Vagina (tissue), 2 donors: ENCODE results near the gene SLC6A3. TPM values are rescaled to one million over a fixed set of nuclear protein-coding genes. Genes with fewer than 3 reads are reported as not detected.

Source experiments
- DNase-seq, 2 donors: peaks; one replicate each; pipeline ENCODE4 v3.0.0-alpha.2; 2017; ENCODE audit errors: extremely low spot score in 2 of 2
- H3K27ac ChIP-seq: fragments of 200-600 bp; sonication (generic); one replicate; pipeline ENCODE4 v1.5.1; 2019
- H3K27me3 ChIP-seq: fragments of 200-600 bp; sonication (generic); one replicate; pipeline ENCODE4 v1.5.1; 2019
- H3K36me3 ChIP-seq, 2 donors: fragments of 200-600 bp; sonication (generic); one replicate each; pipeline ENCODE4 v1.5.1; 2017 to 2019
- H3K4me1 ChIP-seq: fragments of 200-600 bp; sonication (generic); one replicate; pipeline ENCODE4 v1.5.1; 2019
- H3K4me3 ChIP-seq, 2 donors: fragments of 200-600 bp; sonication (generic); 1 replicate in 1 of 2; 2 replicates in 1 of 2; pipeline ENCODE4 v1.5.1; 2016 to 2019
- H3K9me3 ChIP-seq: fragments of 200-600 bp; sonication (generic); one replicate; pipeline ENCODE4 v1.5.1; 2019
- POLR2A ChIP-seq, 2 donors: fragments of 450-650 bp; IDR thresholded peaks; one replicate each; pipeline ENCODE4 v1.6.1; 2017; ENCODE audit warnings: antibody characterized with exemption in 2 of 2, mild to moderate bottlenecking in 2 of 2, moderate library complexity in 2 of 2
- POLR2AphosphoS5 ChIP-seq, 2 donors: sonication (generic); formaldehyde crosslinking; IDR thresholded peaks; one replicate each; pipeline ENCODE4 v1.9.0; 2017; ENCODE audit warnings: antibody characterized with exemption in 2 of 2, mild to moderate bottlenecking in 2 of 2, low read depth in 1 of 2; ENCODE audit not compliant: insufficient read depth in 1 of 2
- intact Hi-C: fragments of 100-400 bp; cut with DNase I; formaldehyde crosslinking; loops from one replicate; pipeline ENCODE4 v1.15.1; 2023
- total RNA-seq: library from RNA; depleted of rRNA; stranded (reverse); fragments of >200 nt; gene quantifications from one replicate; pipeline ENCODE4 v1.2.3, GENCODE V29; 2016
- TF ChIP-seq, protein P1 (sequence below), 3 experiments: fragments of 450-650 bp in 2 of 3; fragments of 200-600 bp in 1 of 3; sonication (generic) in 1 of 3; IDR thresholded peaks; one replicate each; pipeline ENCODE4 v1.5.1; 2017 to 2019; ENCODE audit warnings: antibody characterized with exemption in 3 of 3, mild to moderate bottlenecking in 2 of 3, moderate library complexity in 2 of 3

Gene SLC6A3
- total RNA-seq, 1 donor from 2014 or later = 0.49 TPM

- no peak for DNase-seq
- peak within 1 kb of the TSS; percentile 81 for H3K27ac ChIP-seq
- TF ChIP-seq POLR2AphosphoS5 (IDR thresholded peaks at IDR 0.05; ENCODE audit: insufficient read depth in 1 of 2, low read depth in 1 of 2) (peak in 1 of 2 donors; percentile 55), POLR2A (IDR thresholded peaks at IDR 0.05) (peak in 1 of 2 donors; percentile 66)
- TF ChIP-seq, protein P1, sequence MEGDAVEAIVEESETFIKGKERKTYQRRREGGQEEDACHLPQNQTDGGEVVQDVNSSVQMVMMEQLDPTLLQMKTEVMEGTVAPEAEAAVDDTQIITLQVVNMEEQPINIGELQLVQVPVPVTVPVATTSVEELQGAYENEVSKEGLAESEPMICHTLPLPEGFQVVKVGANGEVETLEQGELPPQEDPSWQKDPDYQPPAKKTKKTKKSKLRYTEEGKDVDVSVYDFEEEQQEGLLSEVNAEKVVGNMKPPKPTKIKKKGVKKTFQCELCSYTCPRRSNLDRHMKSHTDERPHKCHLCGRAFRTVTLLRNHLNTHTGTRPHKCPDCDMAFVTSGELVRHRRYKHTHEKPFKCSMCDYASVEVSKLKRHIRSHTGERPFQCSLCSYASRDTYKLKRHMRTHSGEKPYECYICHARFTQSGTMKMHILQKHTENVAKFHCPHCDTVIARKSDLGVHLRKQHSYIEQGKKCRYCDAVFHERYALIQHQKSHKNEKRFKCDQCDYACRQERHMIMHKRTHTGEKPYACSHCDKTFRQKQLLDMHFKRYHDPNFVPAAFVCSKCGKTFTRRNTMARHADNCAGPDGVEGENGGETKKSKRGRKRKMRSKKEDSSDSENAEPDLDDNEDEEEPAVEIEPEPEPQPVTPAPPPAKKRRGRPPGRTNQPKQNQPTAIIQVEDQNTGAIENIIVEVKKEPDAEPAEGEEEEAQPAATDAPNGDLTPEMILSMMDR (IDR thresholded peaks at IDR 0.05) = peak in 1 of 3 experiments; percentile 10
- peaks cover 0 to 10% of the 10 kb centered on the region in 2 donors for H3K36me3 ChIP-seq
- intact Hi-C loops = no loop called here
- peaks cover 28% of the 10 kb centered on the region for H3K4me1 ChIP-seq
- H3K4me3 ChIP-seq = peak within 1 kb of the TSS; percentile 93 to 94
- H3K9me3 ChIP-seq = no peaks in the 10 kb centered on the region
- no peaks in the 10 kb centered on the region for H3K27me3 ChIP-seq
Measured at GRCh38 chr5:1344975-1345838, 100.0 kb downstream of the SLC6A3 start, which contains the start of gene CLPTM1L. Gene CLPTM1L, minus strand, starts transcription at chr5:1345099. Its CDS starts 258 bp downstream, at chr5:1344841.

DNA sequence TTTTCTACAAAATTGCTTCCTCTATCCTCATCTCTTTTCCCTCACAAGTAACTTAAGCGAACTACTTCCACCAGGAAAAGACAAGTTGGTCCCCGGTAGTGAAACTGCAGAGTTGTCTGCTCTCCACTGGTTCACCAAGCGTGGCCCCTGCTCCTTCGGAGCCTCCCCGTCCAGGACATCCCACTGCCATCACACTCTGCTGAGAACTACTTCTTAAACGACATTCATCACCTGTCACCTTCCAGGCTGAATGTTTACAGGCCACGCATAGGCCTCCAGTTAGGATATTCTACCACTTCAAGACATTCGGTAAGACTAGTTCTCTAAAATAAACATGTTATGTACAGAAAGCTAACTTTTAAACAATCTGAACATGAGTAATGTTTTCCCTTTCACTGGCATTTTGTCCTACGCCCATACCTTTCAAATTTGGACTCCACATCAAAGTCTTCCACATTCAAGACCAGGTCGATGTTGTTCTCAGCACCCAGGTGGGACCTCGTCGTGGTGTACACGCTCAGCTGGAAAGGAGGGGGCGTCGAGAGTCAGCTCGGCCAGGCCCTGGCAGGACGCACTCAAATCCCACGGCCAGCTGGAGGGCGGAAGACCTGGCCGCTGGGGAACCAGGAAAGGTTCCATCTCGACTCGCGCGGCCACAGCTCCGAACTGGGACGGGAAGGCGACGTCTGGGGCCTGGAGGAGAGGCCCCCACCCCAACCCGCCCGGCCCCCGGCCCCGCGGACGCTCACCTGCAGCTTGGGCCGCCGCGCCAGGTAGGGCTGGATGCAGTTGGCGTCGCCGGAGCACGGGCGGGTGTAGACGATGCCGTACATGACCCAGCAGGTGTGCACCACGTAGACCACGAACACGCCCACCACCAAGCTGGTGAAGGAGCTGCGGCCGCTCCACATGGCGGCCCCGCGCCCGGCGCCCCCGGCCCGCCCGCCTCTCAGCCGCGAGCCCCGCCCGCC lies 101.0 kb downstream of the SLC6A3 start:
- Histone ChIP-seq H3K36me3 (peaks cover 0 to 15% of the 10 kb centered on the region in 2 donors), H3K4me1 (peaks cover 28% of the 10 kb centered on the region), H3K4me3 (peak overlapping the region; percentile 93 to 94), H3K27ac (no peak overlapping the region), H3K9me3 (no peaks in the 10 kb centered on the region), H3K27me3 (no peaks in the 10 kb centered on the region)
- intact Hi-C loops = no loop called here
- no peak for DNase-seq
- TF ChIP-seq, protein P1 (IDR thresholded peaks at IDR 0.05) = no peak
- TF ChIP-seq POLR2AphosphoS5 (IDR thresholded peaks at IDR 0.05; ENCODE audit: insufficient read depth in 1 of 2, low read depth in 1 of 2) (no peak), POLR2A (IDR thresholded peaks at IDR 0.05) (no peak)

GRCh38 chr5:1343315-1343751 lies 101.9 kb downstream of the SLC6A3 start:
- Histone ChIP-seq H3K4me3 (peak overlapping the region in 1 of 2 donors; percentile 94), H3K36me3 (peaks cover 0 to 24% of the 10 kb centered on the region in 2 donors), H3K4me1 (peaks cover 28% of the 10 kb centered on the region), H3K27ac (no peak overlapping the region), H3K9me3 (no peaks in the 10 kb centered on the region), H3K27me3 (no peaks in the 10 kb centered on the region)
- no peak for DNase-seq
- intact Hi-C loops = no loop called here
- TF ChIP-seq POLR2AphosphoS5 (IDR thresholded peaks at IDR 0.05; ENCODE audit: insufficient read depth in 1 of 2, low read depth in 1 of 2) (no peak), POLR2A (IDR thresholded peaks at IDR 0.05) (no peak)
- TF ChIP-seq, protein P1 (IDR thresholded peaks at IDR 0.05) = no peak

Other genes starting within 250 kb of the SLC6A3 start
- gene SLC6A19, start 243.8 kb downstream of the SLC6A3 start, total RNA-seq = not detected
- gene SLC6A18, start 220.1 kb downstream of the SLC6A3 start, total RNA-seq = not detected
- not detected for gene TERT, start 150.4 kb downstream of the SLC6A3 start, total RNA-seq
- gene CLPTM1L, start 100.3 kb downstream of the SLC6A3 start, total RNA-seq = 40.0 TPM
- 29.7 TPM for gene LPCAT1, start 78.5 kb upstream of the SLC6A3 start, total RNA-seq